DMS53 (cell line): Measurements from ENCODE around the gene MDP1.
A peak's percentile ranks its signal among the peaks of the same experiment; 100 is the strongest.
"Not testable (repeated sequence)": the region's sequence is repeated elsewhere in the genome, so short reads cannot be mapped to it uniquely, and the experiment has no call there.

Source experiments
- DNase-seq: peaks from one replicate; lab custom pipeline; 2025; lab: John Stamatoyannopoulos, UW

The MDP1 gene

GRCh38 chr14:24250354-24250753, 34.5 kb upstream of the MDP1 start:
- DNase-seq = no peak

- no peak for DNase-seq
These were observed 33.6 kb upstream of the MDP1 start for GRCh38 chr14:24249230-24250021.

DNA sequence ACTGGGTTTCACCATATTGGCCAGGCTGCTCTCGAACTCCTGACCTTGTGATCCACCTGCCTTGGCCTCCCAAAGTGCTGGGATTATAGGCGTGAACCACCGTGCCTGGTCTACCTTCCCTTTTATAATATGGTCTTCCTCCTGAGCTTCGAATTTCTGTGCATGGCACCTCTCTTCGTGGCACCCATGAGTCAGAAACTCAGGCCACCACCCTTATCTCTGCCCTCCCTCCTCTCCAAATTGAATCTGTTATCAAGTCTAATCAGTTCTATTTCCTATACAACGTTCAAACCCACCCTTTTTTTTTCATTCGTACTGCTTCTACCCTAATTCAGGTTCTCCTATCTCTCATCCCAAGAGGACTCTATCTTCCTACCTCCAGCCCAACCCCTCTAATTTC, 31.6 kb upstream of the MDP1 start:
- DNase-seq = no peak

DNA sequence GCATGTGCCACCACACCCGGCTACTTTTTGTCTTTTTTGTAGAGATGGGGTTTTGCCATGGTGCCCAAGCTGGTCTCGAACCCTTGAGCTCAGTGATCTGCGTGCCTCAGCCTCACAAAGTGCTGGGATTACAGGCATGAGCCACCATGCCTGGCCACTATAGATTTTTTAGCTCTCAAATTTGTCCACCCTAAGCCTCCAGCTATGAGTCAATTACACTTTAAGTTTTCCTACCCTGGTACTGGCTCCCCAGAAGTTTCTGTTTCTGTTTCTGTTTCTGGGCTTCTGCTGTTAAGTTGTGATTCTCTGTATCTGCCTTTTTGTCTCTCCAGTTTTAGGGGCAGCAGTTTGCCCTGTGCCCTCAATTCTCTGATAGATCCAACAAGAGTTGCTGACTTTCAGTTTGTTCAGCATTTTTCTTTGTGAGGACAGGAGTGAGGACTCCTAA, 30.9 kb upstream of the MDP1 start:
- DNase-seq = no peak

DNA sequence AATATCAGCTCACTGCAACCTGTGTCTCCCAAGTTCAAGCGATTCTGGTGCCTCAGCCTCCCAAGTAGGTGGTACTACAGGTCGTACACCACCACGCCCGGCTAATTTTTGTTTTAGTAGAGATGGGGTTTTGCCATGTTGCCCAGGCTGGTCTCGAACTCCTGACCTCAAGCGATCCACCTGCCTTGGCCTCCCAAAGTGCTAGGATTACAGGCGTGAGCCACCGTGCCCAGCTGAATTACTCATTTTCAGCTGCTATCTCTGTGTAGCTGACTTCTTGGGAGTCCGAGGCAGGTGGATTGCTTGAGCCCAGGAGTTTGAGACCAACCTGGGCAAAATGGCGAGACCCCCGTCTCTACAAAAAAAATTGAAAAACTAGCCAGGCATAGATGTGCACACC, 29.5 kb upstream of the MDP1 start:
- DNase-seq = not testable (repeated sequence)

DNA sequence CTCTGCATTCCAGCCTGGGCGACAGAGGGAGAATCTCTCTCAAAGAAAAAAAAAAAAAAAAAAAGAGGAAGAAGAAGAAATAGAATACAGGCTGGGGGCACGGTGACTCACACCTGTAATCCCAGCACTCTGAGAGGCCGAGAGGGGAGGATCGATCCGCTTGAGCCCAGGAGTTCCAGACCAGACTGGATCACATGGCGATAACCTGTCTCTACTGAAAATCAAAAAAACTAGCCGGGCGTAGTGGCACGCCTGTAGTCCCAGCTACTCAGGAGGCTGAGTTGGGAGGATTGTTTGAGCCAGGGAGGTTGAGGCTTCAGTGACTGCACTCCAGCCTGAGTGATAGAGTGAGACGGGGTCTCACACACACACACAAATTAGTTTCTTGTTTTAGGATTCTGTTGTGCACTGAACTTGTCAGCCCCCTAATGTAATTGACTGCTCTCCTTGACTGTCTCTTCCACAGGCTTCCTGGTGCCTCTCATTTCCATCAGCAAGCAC, 27.5 kb upstream of the MDP1 start:
- DNase-seq = peak; percentile 72

DNA sequence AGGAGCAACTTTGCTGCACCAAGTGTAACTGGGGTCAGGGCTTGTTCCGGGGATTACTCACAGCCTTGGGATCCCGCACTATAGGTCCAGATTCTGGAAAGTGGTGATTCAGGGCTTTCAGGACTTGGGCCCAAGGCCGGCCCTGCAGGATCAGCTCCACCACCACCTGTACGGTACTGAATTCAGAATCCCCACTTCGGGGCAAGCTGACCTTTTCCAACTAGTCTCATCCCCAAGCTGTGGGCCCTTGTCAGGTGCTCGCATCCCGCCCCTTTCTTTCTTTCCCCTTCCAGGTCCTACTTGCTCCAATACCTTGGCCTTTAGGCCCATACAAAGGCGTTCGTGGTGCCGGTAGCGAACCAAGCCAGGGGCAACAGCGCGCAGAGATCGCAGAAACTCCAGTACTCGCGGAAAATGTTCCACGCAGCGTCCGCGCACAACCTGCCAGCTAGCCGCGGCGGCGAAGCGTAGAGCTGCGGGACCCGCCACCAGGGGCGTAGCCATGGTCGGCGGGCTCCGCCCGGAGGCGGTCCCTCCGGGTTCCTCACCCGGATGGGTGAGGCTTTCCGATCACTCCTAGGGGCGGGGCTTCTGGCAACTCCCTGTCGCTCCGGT, 26.1 kb upstream of the MDP1 start:
- DNase-seq = peak; percentile 95

DNA sequence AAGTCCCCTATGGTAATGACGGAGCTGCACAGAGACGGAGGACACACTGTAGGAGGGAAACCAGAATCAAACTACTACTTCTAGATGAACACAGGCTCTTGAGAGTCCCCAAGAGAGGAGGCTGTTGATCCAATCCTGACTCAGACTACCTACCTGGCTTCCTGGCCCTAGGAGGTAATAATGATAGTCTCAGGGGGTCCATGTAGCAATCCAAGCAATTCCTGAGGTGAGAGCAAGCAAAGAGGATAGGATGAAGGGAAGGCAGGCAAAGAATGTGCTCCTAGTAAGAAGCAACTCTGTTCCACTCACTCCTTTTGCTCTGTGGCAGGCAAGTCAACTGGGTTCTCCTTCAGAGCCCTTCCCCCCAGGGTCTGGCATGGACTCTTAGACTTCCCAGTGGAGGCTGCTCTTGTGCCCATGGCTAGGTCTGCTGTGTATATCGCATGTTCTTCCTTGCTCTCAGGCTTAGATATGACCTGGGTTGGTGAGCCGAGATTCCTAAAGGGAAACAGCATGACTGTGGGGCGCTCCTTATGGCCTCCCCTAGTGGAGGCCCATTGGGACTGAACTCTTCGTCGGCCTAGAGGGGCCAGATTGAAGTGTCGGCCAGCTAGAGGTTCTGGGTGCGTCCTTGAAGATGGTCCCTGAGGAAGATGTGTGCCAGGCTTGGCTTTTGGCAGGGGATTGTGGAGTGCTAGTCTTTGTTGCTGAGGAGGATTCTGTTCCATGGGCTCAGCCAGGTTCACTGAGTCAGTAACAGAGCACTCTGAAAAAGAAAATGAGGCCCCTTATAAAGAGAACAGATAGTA, 24.4 kb upstream of the MDP1 start:
- no peak for DNase-seq

DNA sequence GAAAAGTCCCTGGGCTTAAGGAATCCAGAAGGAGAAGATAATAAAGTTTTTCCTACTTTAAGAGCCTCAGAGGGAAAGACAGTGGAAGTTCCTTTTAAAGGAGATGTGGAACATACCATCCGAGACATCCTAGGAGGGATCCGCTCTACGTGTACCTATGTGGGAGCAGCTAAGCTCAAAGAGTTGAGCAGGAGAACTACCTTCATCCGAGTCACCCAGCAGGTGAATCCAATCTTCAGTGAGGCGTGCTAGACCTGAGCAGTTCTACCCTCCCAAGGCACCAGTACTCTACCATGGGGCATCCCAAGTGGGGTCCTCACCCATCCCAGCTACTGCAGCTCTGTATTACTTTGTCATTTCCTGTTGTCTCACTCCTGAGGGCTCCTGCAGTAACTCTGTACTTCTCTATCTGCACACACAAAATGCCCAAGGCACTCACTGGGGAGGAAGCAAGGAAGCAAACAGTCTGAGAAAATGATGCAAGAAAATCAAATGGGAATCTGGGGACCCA, 22.7 kb upstream of the MDP1 start:
- no peak for DNase-seq

- DNase-seq = no peak
These were observed 22.3 kb upstream of the MDP1 start for GRCh38 chr14:24238123-24238522.

DNA sequence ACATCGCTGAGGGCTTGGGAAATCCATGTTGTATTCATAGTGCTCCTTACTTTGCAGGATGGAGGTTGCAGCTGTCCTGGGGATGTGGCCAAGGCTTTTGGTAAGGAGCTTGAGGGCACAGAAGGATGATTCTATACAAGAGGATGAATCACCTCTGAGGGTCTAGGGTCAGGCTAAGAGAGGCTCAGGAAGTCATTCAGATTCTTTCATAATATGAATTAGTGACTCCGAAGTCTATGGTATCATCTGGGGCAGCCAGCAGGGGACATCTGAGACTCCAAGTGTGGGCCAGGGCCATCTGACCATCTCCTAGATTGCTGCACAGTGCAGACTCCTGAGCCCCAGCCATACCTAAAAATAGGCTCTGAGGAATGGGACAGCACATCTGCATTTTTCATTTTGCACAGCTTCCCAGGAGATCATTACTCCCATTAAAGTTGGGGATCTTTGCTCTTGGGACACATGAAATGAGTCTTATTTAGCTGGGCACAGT, 21.6 kb upstream of the MDP1 start:
- DNase-seq = no peak

DNA sequence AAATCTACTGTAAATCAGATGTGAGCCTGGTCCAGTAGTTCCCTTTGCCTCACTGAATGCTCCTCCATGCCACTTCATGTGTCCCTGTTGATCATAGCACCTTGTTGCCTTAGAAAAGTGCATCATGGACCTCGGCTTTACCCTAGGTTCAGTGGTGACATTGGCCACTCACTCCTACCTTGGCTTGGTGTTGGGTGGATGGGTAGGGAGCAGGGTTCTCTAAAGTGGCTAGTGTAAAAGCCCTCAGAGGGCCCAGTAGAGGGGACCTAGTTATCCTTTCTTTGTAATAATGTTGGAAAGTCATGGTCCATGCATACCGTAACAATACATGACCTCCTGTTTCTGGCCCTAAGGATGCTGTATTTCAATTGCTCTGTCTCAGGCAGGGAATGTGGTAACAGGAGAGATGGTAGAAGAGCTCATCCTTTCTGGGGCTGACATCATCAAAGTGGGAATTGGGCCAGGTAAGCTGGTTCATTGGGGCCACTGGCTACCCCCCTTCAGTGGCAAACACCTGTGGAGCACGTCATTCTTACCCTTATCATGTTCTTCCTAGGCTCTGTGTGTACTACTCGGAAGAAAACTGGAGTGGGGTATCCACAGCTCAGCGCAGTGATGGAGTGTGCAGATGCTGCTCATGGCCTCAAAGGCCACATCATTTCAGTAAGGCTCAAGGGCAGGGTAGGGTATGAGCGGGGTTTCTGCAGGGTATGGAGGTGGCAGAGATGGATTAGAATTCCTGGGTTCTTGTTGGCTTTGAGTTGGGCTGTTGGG, 21.0 kb upstream of the MDP1 start:
- DNase-seq = no peak

GRCh38 chr14:24235804-24236688, 20.2 kb upstream of the MDP1 start:
- no peak for DNase-seq

- no peak for DNase-seq
These were observed 18.5 kb upstream of the MDP1 start for GRCh38 chr14:24234095-24235005.

GRCh38 chr14:24233538-24233866, 17.6 kb upstream of the MDP1 start:
- DNase-seq = peak; percentile 29

GRCh38 chr14:24232645-24233537, 17.0 kb upstream of the MDP1 start, which contains the start of gene GMPR2:
TSS of gene GMPR2 (plus strand) at chr14:24232929. CDS start at chr14:24233254, 325 bp downstream.
- DNase-seq = no peak

- peak; percentile 86 for DNase-seq
These were observed 16.3 kb upstream of the MDP1 start, which contains the start of gene NEDD8 for GRCh38 chr14:24232121-24232644. TSS of gene NEDD8 (minus strand) at chr14:24232367. CDS start at chr14:24232267, 100 bp downstream.
